GM23338 (cell line): ENCODE results near the gene STK39. TPM values are rescaled to one million over a fixed set of nuclear protein-coding genes. Genes with fewer than 3 reads are reported as not detected.

Experiments
- ATAC-seq: fragments of 200-7000 bp; cut with Tn5 transposase; 3 replicates; pipeline ENCODE4 v1.9.1; 2020
- DNase-seq: peaks from one replicate; pipeline ENCODE4 v3.0.0-alpha.2; 2015; ENCODE audit warnings: low spot score
- H2AFZ ChIP-seq: fragments of 200-600 bp; sonication (generic); 2 replicates; pipeline ENCODE4 v1.8.0; 2016; ENCODE audit warnings: antibody characterized with exemption, mild to moderate bottlenecking, moderate library complexity
- H3F3A ChIP-seq: fragments of 200-600 bp; sonication (generic); replicated peaks from 2 replicates; pipeline ENCODE4 v1.8.0; 2017; ENCODE audit warnings: antibody characterized with exemption, mixed run types, low read depth
- H3K27ac ChIP-seq: fragments of 200-600 bp; sonication (generic); 2 replicates; pipeline ENCODE4 v1.6.1; 2016; ENCODE audit warnings: low read depth
- H3K27me3 ChIP-seq: fragments of 200-600 bp; sonication (generic); 2 replicates; pipeline ENCODE4 v1.8.0; 2016; ENCODE audit warnings: mild to moderate bottlenecking, mixed run types, moderate library complexity; ENCODE audit not compliant: insufficient read depth
- H3K36me3 ChIP-seq: fragments of 200-600 bp; sonication (generic); 2 replicates; pipeline ENCODE4 v1.8.0; 2016; ENCODE audit warnings: mild to moderate bottlenecking; ENCODE audit not compliant: insufficient read depth
- H3K4me1 ChIP-seq: fragments of 200-600 bp; sonication (generic); 2 replicates; pipeline ENCODE4 v1.8.0; 2016; ENCODE audit warnings: mild to moderate bottlenecking, moderate library complexity; ENCODE audit not compliant: insufficient read depth
- H3K4me2 ChIP-seq: fragments of 200-600 bp; sonication (generic); 2 replicates; pipeline ENCODE4 v1.7.1; 2017; ENCODE audit warnings: mixed run types
- H3K4me3 ChIP-seq: fragments of 200-600 bp; sonication (generic); 2 replicates; pipeline ENCODE4 v1.6.1; 2016; ENCODE audit warnings: mixed run types
- H3K79me2 ChIP-seq: fragments of 200-600 bp; sonication (generic); replicated peaks from 2 replicates; pipeline ENCODE4 v1.8.0; 2017; ENCODE audit warnings: mild to moderate bottlenecking; ENCODE audit not compliant: insufficient read depth
- H3K9me2 ChIP-seq: fragments of 200-600 bp; sonication (generic); 2 replicates; pipeline ENCODE4 v1.8.0; 2017; ENCODE audit not compliant: insufficient read depth
- H4K20me1 ChIP-seq: fragments of 200-600 bp; sonication (generic); replicated peaks from 2 replicates; pipeline ENCODE4 v1.8.0; 2017; ENCODE audit warnings: mild to moderate bottlenecking; ENCODE audit not compliant: insufficient read depth
- H3K27ac Mint-ChIP-seq: 2 replicates; pipeline ENCODE4 v1.8.0; 2020; ENCODE audit warnings: inconsistent platforms, mild to moderate bottlenecking, moderate library complexity, mixed read lengths
- H3K27me3 Mint-ChIP-seq: 3 replicates; pipeline ENCODE4 v1.8.0; 2022; ENCODE audit warnings: low read depth, mild to moderate bottlenecking, moderate library complexity, mixed read lengths, inconsistent platforms; ENCODE audit not compliant: insufficient read depth, poor library complexity
- H3K36me3 Mint-ChIP-seq: 3 replicates; pipeline ENCODE4 v1.8.0; 2021; ENCODE audit warnings: low read depth, mild to moderate bottlenecking, inconsistent platforms, moderate library complexity, mixed read lengths
- H3K4me1 Mint-ChIP-seq: 3 replicates; pipeline ENCODE4 v1.8.0; 2020; ENCODE audit warnings: mild to moderate bottlenecking, inconsistent platforms, mixed read lengths
- H3K4me3 Mint-ChIP-seq: 3 replicates; pipeline ENCODE4 v1.8.0; 2021; ENCODE audit warnings: moderate library complexity, mild to moderate bottlenecking, inconsistent platforms, mixed read lengths
- H3K9me3 Mint-ChIP-seq: 3 replicates; pipeline ENCODE4 v1.8.0; 2020; ENCODE audit warnings: moderate library complexity, mild to moderate bottlenecking, inconsistent platforms, mixed read lengths
- CREB1 ChIP-seq: fragments of 250-450 bp; sonication (Bioruptor Pico); IDR thresholded peaks from 2 replicates; pipeline ENCODE4 v1.5.0; 2020; ENCODE audit warnings: low read depth, mild to moderate bottlenecking, moderate library complexity
- CTCF ChIP-seq, 2 experiments: fragments of 200-600 bp in 1 of 2; sonication (generic) in 1 of 2; conservative IDR thresholded peaks; 2 replicates each; pipeline versions ENCODE4 v1.5.1 to v1.6.1; 2016 to 2017; ENCODE audit warnings: antibody characterized with exemption in 2 of 2, low read depth in 2 of 2, mild to moderate bottlenecking in 2 of 2, moderate library complexity in 1 of 2
- ETS1 ChIP-seq: IDR thresholded peaks from 2 replicates; pipeline ENCODE4 v1.6.1; 2016; ENCODE audit warnings: antibody characterized with exemption
- EZH2 ChIP-seq: fragments of 200-600 bp; sonication (generic); IDR thresholded peaks from one replicate; pipeline ENCODE4 v1.8.0; 2017; ENCODE audit warnings: antibody characterized with exemption, mild to moderate bottlenecking, low read depth; ENCODE audit not compliant: unreplicated experiment
- EZH2phosphoT487 ChIP-seq: fragments of 200-600 bp; sonication (generic); IDR thresholded peaks from one replicate; pipeline ENCODE4 v1.8.1; 2018; ENCODE audit warnings: antibody characterized with exemption; ENCODE audit not compliant: unreplicated experiment
- JUNB ChIP-seq: IDR thresholded peaks from one replicate; pipeline ENCODE4 v1.6.1; 2016; ENCODE audit warnings: antibody characterized with exemption; ENCODE audit not compliant: unreplicated experiment
- NANOG ChIP-seq: IDR thresholded peaks from 2 replicates; pipeline ENCODE4 v1.6.1; 2016; ENCODE audit warnings: antibody characterized with exemption, borderline replicate concordance
- POLR2AphosphoS5 ChIP-seq: IDR thresholded peaks from 2 replicates; pipeline ENCODE4 v1.6.1; 2016; ENCODE audit warnings: antibody characterized with exemption, low read depth
- STAT1 ChIP-seq: IDR thresholded peaks from one replicate; pipeline ENCODE4 v1.6.1; 2016; ENCODE audit warnings: antibody characterized with exemption; ENCODE audit not compliant: unreplicated experiment
- ZNF114 ChIP-seq: fragments of 250-450 bp; sonication (Bioruptor Pico); IDR thresholded peaks from 2 replicates; pipeline ENCODE4 v1.5.0; 2020; ENCODE audit warnings: mild to moderate bottlenecking, moderate library complexity
- ZNF331 ChIP-seq: fragments of 250-450 bp; sonication (Bioruptor Pico); IDR thresholded peaks from 2 replicates; pipeline ENCODE4 v1.5.0; 2020; ENCODE audit warnings: low read depth, mild to moderate bottlenecking, moderate library complexity
- ZNF462 ChIP-seq: fragments of 250-450 bp; sonication (Bioruptor Pico); IDR thresholded peaks from 2 replicates; pipeline ENCODE4 v1.5.0; 2020; ENCODE audit warnings: mild to moderate bottlenecking, moderate library complexity
- polyA plus RNA-seq: library from polyadenylated mRNA; unstranded; fragments of >200 nt; fragmentation: Nextera tagmentation; extraction: Ambion mirVana; gene quantifications from 2 replicates; pipeline ENCODE4 v1.2.1, GENCODE V29; 2016
- total RNA-seq: library from RNA; depleted of rRNA; stranded (reverse); fragments of >200 nt; shearing (Covaris generic); gene quantifications from 2 replicates; pipeline ENCODE4 v1.2.3, GENCODE V29; 2014
- TF ChIP-seq, protein P1 (sequence below): IDR thresholded peaks from one replicate; pipeline ENCODE4 v1.6.1; 2018; ENCODE audit warnings: antibody characterized with exemption; ENCODE audit not compliant: unreplicated experiment

STK39 gene
- total and polyA plus RNA-seq, 2 experiments from 2014 or later, result 9.5 to 16.9 TPM

DNA sequence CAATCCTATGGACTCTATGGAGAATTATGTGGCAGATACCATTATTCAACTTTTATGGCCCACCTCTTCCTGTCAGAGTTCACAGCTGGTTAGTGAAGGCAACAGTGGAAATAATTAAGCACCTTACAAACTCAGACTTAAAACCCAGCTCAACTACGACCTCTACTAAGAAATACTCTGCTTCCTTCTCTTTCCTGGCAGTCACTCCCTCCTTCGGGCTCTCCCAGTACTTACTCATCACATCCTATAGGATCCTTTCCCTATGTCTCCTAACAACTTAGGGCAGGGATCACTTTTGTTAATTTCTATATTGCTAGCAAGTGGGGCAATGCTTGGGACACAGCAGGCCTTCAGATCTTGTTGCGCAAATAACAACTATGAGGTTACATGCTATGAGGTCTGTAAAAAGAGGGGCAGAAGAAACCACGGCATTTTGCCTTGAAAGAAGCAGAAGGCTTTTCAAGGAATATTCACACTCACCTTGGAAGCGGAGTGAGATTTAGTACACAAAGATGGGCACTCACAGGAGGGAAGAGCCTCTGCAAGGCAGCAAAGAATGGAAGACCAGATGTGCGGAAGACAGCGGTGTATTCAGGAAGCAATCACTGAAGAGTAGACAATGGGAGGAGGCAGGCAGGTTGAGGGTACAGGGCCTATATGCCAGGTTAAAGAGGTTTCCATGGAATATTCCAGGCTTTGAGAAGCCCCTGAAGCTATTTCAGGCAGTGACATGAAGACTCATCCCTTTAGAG lies 2.1 kb downstream of the STK39 start:
- ATAC-seq (no peak), DNase-seq (no peak)
- peaks cover 5% of the 10 kb centered on the region; the same call in 1 of the 2 replicates for H3K9me2 ChIP-seq
- H3K36me3 Mint-ChIP-seq, result no peaks in the 10 kb centered on the region
- H4K20me1 ChIP-seq, result 0 out of 2 replicates have a peak, but pooled peaks cover 8% of the 10 kb centered on the region
- no peaks in the 10 kb centered on the region for H3K9me3 Mint-ChIP-seq
- H3K27me3 ChIP-seq, result peaks cover 8% of the 10 kb centered on the region; the same call in 1 of the 2 replicates
- H3K27ac Mint-ChIP-seq, result no peak overlapping the region
- H3K4me3 Mint-ChIP-seq, result peak overlapping the region; percentile 47
- TF ChIP-seq ZNF462 (CRISPR knock-in tag) (no peak), POLR2AphosphoS5 (no peak), NANOG (no peak), EZH2 (no peak), ZNF331 (no peak), EZH2phosphoT487 (no peak), ZNF114 (CRISPR knock-in tag) (no peak), JUNB (no peak), CREB1 (CRISPR knock-in tag) (no peak), STAT1 (no peak), ETS1 (no peak), CTCF (conservative IDR thresholded peaks at IDR 0.05; ENCODE audit: low read depth in 2 of 2) (no peak)
- TF ChIP-seq, protein P1, sequence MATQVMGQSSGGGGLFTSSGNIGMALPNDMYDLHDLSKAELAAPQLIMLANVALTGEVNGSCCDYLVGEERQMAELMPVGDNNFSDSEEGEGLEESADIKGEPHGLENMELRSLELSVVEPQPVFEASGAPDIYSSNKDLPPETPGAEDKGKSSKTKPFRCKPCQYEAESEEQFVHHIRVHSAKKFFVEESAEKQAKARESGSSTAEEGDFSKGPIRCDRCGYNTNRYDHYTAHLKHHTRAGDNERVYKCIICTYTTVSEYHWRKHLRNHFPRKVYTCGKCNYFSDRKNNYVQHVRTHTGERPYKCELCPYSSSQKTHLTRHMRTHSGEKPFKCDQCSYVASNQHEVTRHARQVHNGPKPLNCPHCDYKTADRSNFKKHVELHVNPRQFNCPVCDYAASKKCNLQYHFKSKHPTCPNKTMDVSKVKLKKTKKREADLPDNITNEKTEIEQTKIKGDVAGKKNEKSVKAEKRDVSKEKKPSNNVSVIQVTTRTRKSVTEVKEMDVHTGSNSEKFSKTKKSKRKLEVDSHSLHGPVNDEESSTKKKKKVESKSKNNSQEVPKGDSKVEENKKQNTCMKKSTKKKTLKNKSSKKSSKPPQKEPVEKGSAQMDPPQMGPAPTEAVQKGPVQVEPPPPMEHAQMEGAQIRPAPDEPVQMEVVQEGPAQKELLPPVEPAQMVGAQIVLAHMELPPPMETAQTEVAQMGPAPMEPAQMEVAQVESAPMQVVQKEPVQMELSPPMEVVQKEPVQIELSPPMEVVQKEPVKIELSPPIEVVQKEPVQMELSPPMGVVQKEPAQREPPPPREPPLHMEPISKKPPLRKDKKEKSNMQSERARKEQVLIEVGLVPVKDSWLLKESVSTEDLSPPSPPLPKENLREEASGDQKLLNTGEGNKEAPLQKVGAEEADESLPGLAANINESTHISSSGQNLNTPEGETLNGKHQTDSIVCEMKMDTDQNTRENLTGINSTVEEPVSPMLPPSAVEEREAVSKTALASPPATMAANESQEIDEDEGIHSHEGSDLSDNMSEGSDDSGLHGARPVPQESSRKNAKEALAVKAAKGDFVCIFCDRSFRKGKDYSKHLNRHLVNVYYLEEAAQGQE, result no peak
- H3K79me2 ChIP-seq, result peaks cover 18% of the 10 kb centered on the region
- no peak overlapping the region for H3K4me3 ChIP-seq
- H3K27ac ChIP-seq, result no peak overlapping the region
- H3K4me1 ChIP-seq, result peaks cover 52% of the 10 kb centered on the region
- peaks cover 3% of the 10 kb centered on the region for H3K27me3 Mint-ChIP-seq
- H3K36me3 ChIP-seq, result no peaks in the 10 kb centered on the region
- H2AFZ ChIP-seq, result no peak overlapping the region
- peaks cover 7% of the 10 kb centered on the region; the same call in 1 of the 2 replicates for H3F3A ChIP-seq
- H3K4me1 Mint-ChIP-seq, result peaks cover 36% of the 10 kb centered on the region
- peak overlapping the region; percentile 89 for H3K4me2 ChIP-seq
